SU-DHL-6 (cell line): ENCODE results near the gene HUNK.
A peak's percentile ranks its signal among the peaks of the same experiment; 100 is the strongest.

Experiments used
- H2AFZ ChIP-seq: fragments of 200-600 bp; sonication (generic); 2 replicates; pipeline ENCODE4 v1.6.1; 2014; ENCODE audit warnings: low read depth, mild to moderate bottlenecking, moderate library complexity, mixed read lengths, antibody characterized with exemption, low read length; ENCODE audit not compliant: severe bottlenecking
- H3F3A ChIP-seq: fragments of 200-600 bp; shearing (Covaris generic); 2 replicates; pipeline ENCODE4 v1.6.0; 2016; ENCODE audit warnings: antibody characterized with exemption, mild to moderate bottlenecking; ENCODE audit not compliant: insufficient read depth
- H3K27ac ChIP-seq: fragments of 200-600 bp; sonication (generic); 2 replicates; pipeline ENCODE4 v1.5.1; 2016; ENCODE audit warnings: low read depth, mild to moderate bottlenecking, low read length, moderate library complexity, mixed read lengths
- H3K27me3 ChIP-seq: fragments of 200-600 bp; sonication (generic), shearing (Covaris generic); 2 replicates; pipeline ENCODE4 v1.6.0; 2014; ENCODE audit warnings: mild to moderate bottlenecking, low read length
- H3K36me3 ChIP-seq: fragments of 200-600 bp; sonication (generic); 2 replicates; pipeline ENCODE4 v1.6.1; 2014; ENCODE audit warnings: mild to moderate bottlenecking, low read length, mixed read lengths
- H3K4me2 ChIP-seq: fragments of 300-600, 200-600 bp; shearing (Covaris generic), sonication (generic); 2 replicates; pipeline ENCODE4 v1.6.0; 2014; ENCODE audit warnings: low read length, low read depth, mild to moderate bottlenecking; ENCODE audit not compliant: poor library complexity, severe bottlenecking
- H3K4me3 ChIP-seq: fragments of 200-600 bp; sonication (generic); 2 replicates; pipeline ENCODE4 v1.5.1; 2014; ENCODE audit warnings: antibody characterized with exemption, low read length, mild to moderate bottlenecking, mixed read lengths; ENCODE audit not compliant: insufficient read depth, poor library complexity, severe bottlenecking
- H3K79me2 ChIP-seq: fragments of 200-600 bp; sonication (generic); 2 replicates; pipeline ENCODE4 v1.6.1; 2014; ENCODE audit warnings: mild to moderate bottlenecking, low read length, moderate library complexity; ENCODE audit not compliant: insufficient read depth
- H3K9ac ChIP-seq: fragments of 200-600 bp; sonication (generic); 2 replicates; pipeline ENCODE4 v1.7.0; 2014; ENCODE audit warnings: mild to moderate bottlenecking, low read length
- H3K9me2 ChIP-seq: fragments of 200-600 bp; sonication (generic); replicated peaks from 2 replicates; pipeline ENCODE4 v1.6.1; 2014; ENCODE audit warnings: low read length; ENCODE audit not compliant: insufficient read depth
- H3K9me3 ChIP-seq: fragments of 200-600 bp; sonication (generic); 2 replicates; pipeline ENCODE4 v1.6.1; 2014; ENCODE audit warnings: low read length, mixed read lengths; ENCODE audit not compliant: insufficient read depth
- H4K20me1 ChIP-seq: fragments of 200-600 bp; sonication (generic); 2 replicates; pipeline ENCODE4 v1.6.1; 2014; ENCODE audit warnings: low read depth, mild to moderate bottlenecking, antibody characterized with exemption, low read length, moderate library complexity, mixed read lengths
- CTCF ChIP-seq: fragments of 200-600 bp; sonication (generic); IDR thresholded peaks from one replicate; pipeline ENCODE4 v1.5.1; 2017; ENCODE audit warnings: antibody characterized with exemption, mild to moderate bottlenecking, low read length, moderate library complexity; ENCODE audit not compliant: insufficient read depth, poor library complexity, severe bottlenecking
- EZH2phosphoT487 ChIP-seq: fragments of 200-600 bp; sonication (generic), shearing (Covaris generic); conservative IDR thresholded peaks from 2 replicates; pipeline ENCODE4 v1.6.1; 2018; ENCODE audit warnings: mild to moderate bottlenecking, antibody characterized with exemption, low read length, moderate library complexity, mixed read lengths

The HUNK gene

GRCh38 chr21:31872452-31873274, at the start of gene HUNK:
Gene HUNK, plus strand, starts transcription at chr21:31873020. Its CDS starts 655 bp downstream, at chr21:31873675.
- Histone ChIP-seq H3K79me2 (no peaks in the 10 kb centered on the region), H3K27me3 (no peaks in the 10 kb centered on the region), H3K9me2 (no peaks in the 10 kb centered on the region), H3K4me3 (peak within 1 kb of the TSS; percentile 65), H3K9ac (peak within 1 kb of the TSS; percentile 68), H3K9me3 (no peaks in the 10 kb centered on the region), H3K36me3 (no peaks in the 10 kb centered on the region), H3K4me2 (peak within 1 kb of the TSS; percentile 71), H4K20me1 (no peaks in the 10 kb centered on the region), H3F3A (no peaks in the 10 kb centered on the region), H3K27ac (no peak within 1 kb of the TSS), H2AFZ (peak within 1 kb of the TSS; percentile 86)
- TF ChIP-seq EZH2phosphoT487 (no peak), CTCF (no peak)

GRCh38 chr21:31829736-31830472, 42.9 kb upstream of the HUNK start:
- Histone ChIP-seq H3K9me2 (no peaks in the 10 kb centered on the region), H2AFZ (no peak overlapping the region), H3K4me3 (no peak overlapping the region), H3K4me2 (no peak overlapping the region), H4K20me1 (no peaks in the 10 kb centered on the region), H3K79me2 (no peaks in the 10 kb centered on the region), H3K27me3 (no peaks in the 10 kb centered on the region), H3K9ac (no peak overlapping the region), H3K36me3 (no peaks in the 10 kb centered on the region), H3K27ac (no peak overlapping the region), H3K9me3 (no peaks in the 10 kb centered on the region), H3F3A (no peaks in the 10 kb centered on the region)
- TF ChIP-seq EZH2phosphoT487 = no peak
- no peak for TF ChIP-seq CTCF

- no peak overlapping the region for H3K4me3 ChIP-seq
- no peaks in the 10 kb centered on the region for H3K9me3 ChIP-seq
- H2AFZ ChIP-seq = no peak overlapping the region
- no peak overlapping the region for H3K9ac ChIP-seq
- H4K20me1 ChIP-seq = no peaks in the 10 kb centered on the region
- no peaks in the 10 kb centered on the region for H3F3A ChIP-seq
- H3K36me3 ChIP-seq = no peaks in the 10 kb centered on the region
- no peak overlapping the region for H3K4me2 ChIP-seq
- H3K27ac ChIP-seq = no peak overlapping the region
- H3K27me3 ChIP-seq = no peaks in the 10 kb centered on the region
- no peaks in the 10 kb centered on the region for H3K9me2 ChIP-seq
- no peaks in the 10 kb centered on the region for H3K79me2 ChIP-seq
- TF ChIP-seq EZH2phosphoT487 (no peak), CTCF (no peak)
These were observed 42.1 kb upstream of the HUNK start for GRCh38 chr21:31830701-31831100.
